IPS-18c (cell line): ENCODE results near the gene PRRT3.

Experiments
- H3K4me3 ChIP-seq: 2 replicates; pipeline ENCODE4 v1.7.0; 2013; ENCODE audit warnings: low read depth, mild to moderate bottlenecking, low read length, moderate library complexity; ENCODE audit not compliant: insufficient read depth
- H3K9me3 ChIP-seq: one replicate; pipeline ENCODE4 v1.6.1; 2013; ENCODE audit warnings: mild to moderate bottlenecking, low read length, moderate library complexity; ENCODE audit not compliant: control insufficient read depth, insufficient read depth

The PRRT3 gene

GRCh38 chr3:9934235-9934621 is 18.0 kb downstream of the PRRT3 start:
- peak overlapping the region; percentile 74 for H3K4me3 ChIP-seq
- H3K9me3 ChIP-seq = peaks cover 2% of the 10 kb centered on the region

GRCh38 chr3:9933561-9934234 is 18.5 kb downstream of the PRRT3 start, which contains the start of gene CRELD1:
Gene CRELD1, plus strand, starts transcription at chr3:9933834. Its CDS starts 605 bp downstream, at chr3:9934439.
- H3K4me3 ChIP-seq = peak within 1 kb of the TSS; percentile 74
- H3K9me3 ChIP-seq = no peaks in the 10 kb centered on the region

GRCh38 chr3:9932843-9933560 is 19.2 kb downstream of the PRRT3 start:
- peak overlapping the region; percentile 74 for H3K4me3 ChIP-seq

DNA sequence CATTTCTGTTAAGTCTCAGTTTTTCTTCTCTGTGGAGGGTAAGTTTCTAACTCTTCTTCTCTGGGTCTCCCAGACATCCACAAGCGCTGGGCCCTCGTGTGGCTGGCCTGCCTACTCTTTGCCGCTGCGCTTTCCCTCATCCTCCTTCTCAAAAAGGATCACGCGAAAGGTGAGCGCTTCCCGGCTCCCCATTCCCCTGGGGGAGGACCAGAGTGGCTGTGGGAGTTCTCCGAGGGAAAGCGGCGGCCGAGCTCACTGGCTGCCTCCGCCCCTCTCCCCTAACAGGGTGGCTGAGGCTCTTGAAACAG is 19.7 kb downstream of the PRRT3 start:
- Histone ChIP-seq H3K9me3 (no peaks in the 10 kb centered on the region), H3K4me3 (peak overlapping the region; percentile 74)

More at GRCh38 chr3:9932843-9933560, 19.2 kb downstream of the PRRT3 start:
- H3K9me3 ChIP-seq = no peaks in the 10 kb centered on the region

DNA sequence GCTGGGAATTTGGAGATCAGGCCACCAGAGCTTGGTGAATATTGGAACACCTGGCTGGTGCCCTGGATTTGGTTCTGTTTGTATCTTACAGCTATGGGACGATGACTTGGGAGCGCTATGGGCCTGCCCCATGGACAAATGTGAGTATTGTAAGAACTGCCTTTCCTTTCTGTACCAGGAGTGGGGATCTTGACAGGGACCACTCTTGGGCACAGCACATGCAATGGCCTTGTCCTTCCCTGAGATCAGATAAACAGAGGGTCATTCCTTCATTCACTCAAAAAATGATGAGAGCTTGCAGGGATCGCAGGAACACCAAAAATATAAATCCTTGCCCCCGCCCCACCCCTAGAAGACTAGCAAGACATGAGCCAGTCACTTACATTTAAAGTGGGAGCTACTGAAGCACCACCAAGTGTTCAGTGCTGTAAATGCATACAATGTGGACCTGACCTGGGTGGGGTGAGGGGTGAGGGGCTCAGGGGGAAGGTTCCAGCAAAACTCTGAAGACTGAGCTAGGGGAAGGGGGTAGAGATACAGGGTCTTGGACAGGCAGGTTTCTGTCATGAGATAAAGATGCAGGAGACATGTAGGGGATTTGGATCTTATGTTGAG is 21.3 kb downstream of the PRRT3 start:
- H3K4me3 ChIP-seq = no peak overlapping the region
- H3K9me3 ChIP-seq = no peaks in the 10 kb centered on the region

- Histone ChIP-seq H3K4me3 (no peak overlapping the region), H3K9me3 (no peaks in the 10 kb centered on the region)
These were observed 24.1 kb downstream of the PRRT3 start for GRCh38 chr3:9928158-9928557.

- H3K4me3 ChIP-seq = no peak overlapping the region
- H3K9me3 ChIP-seq = no peaks in the 10 kb centered on the region
These were observed 33.8 kb downstream of the PRRT3 start for GRCh38 chr3:9918261-9919038.

DNA sequence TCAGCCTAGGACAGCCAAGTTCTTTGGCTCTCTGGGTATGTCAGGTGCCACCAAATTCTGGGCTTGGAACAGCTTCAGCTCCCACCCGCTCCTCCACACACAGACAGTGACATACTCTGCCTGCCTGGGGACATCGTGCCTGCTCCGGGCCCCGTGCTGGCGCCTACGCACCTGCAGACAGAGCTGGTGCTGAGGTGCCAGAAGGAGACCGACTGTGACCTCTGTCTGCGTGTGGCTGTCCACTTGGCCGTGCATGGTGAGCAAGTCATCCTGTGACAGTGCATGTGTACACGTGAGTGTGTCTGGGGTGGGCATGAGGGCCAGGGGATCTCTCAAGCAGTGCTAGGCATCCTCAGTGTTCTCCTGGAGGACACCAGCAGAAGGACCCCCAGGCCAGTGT is 34.4 kb downstream of the PRRT3 start:
- Histone ChIP-seq H3K4me3 (no peak overlapping the region), H3K9me3 (no peaks in the 10 kb centered on the region)

- H3K4me3 ChIP-seq = peak within 1 kb of the TSS; percentile 70
- no peaks in the 10 kb centered on the region for H3K9me3 ChIP-seq
These were observed 35.2 kb downstream of the PRRT3 start, which contains the start of gene IL17RC for GRCh38 chr3:9916734-9917680. Gene IL17RC, plus strand, starts transcription at chr3:9917098. Its CDS starts 218 bp downstream, at chr3:9917316.

DNA sequence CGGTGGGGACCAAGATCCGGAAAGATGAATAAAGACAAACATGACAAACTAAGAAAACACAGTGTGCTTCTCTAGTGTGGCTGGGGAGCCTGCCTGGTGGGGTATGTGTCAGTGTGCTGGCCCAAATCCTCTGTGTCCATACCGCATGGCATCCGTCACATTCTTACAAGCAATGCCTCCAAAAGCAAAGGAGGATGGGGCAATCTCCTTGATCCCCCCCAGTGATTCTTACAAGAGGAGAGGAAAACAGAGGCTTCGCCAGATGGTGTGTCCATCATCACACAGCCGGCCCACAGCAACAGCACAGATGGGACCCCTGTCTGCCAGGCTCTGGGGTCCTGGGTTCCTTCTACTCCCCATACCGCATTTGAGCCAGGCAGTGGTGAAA is 35.9 kb downstream of the PRRT3 start:
- H3K4me3 ChIP-seq = peak overlapping the region; percentile 36

GRCh38 chr3:9915254-9916141 is 36.7 kb downstream of the PRRT3 start:
- Histone ChIP-seq H3K9me3 (no peaks in the 10 kb centered on the region), H3K4me3 (peak overlapping the region; percentile 70)

More for the DNA sequence above, 35.9 kb downstream of the PRRT3 start:
- no peaks in the 10 kb centered on the region for H3K9me3 ChIP-seq

DNA sequence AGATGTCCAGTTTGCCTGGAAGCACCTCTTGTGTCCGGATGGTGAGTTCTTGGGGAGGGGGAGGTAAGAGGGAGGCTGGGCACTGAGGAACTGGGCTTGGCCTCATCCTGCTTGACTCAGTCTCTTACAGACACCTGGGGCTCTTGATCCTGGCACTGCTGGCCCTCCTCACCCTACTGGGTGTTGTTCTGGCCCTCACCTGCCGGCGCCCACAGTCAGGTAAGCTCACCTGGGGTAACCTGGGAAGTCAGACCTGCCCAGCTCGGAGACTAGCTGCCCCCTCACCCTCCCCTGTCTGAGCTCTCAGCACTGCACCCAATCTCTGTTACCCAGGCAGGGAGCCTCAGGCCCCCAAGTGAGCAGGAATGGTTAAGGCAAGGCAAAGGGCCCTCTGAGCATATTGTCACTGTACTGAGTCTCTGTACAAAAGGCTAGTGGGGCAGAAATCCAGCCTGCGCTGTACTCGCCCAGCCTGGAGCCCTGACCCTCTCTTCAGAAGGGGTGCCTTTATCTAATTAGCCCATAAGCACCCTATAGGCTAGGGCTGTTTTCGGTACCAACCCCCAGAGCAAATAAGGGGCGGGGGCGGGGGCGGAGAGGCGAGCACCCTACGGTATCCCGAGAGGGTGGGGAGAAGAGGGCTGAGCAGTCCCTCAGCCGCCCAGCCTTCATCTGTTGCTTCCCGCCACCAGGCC is 37.5 kb downstream of the PRRT3 start:
- H3K4me3 ChIP-seq = peak overlapping the region; percentile 70
- no peaks in the 10 kb centered on the region for H3K9me3 ChIP-seq

GRCh38 chr3:9914011-9914410 is 38.2 kb downstream of the PRRT3 start:
- Histone ChIP-seq H3K4me3 (no peak overlapping the region), H3K9me3 (no peaks in the 10 kb centered on the region)

GRCh38 chr3:9913601-9914000 is 38.6 kb downstream of the PRRT3 start:
- no peak overlapping the region for H3K4me3 ChIP-seq
- H3K9me3 ChIP-seq = no peaks in the 10 kb centered on the region

GRCh38 chr3:9912294-9912935 is 39.8 kb downstream of the PRRT3 start:
- Histone ChIP-seq H3K9me3 (no peaks in the 10 kb centered on the region), H3K4me3 (no peak overlapping the region)
